Gastrocnemius medialis (tissue), 4 donors: Measurements from ENCODE around the gene TGM2. TPM values are rescaled to one million over a fixed set of nuclear protein-coding genes. Genes with fewer than 3 reads are reported as not detected.

Experiments
- ATAC-seq, 2 donors: fragments of 150-250 bp; one replicate each; pipeline ENCODE4 v1.9.1; 2016
- DNase-seq, 2 donors: peaks; one replicate each; pipeline ENCODE4 v3.0.0-alpha.2; 2019
- H3K27ac ChIP-seq, 4 donors: fragments of 200-600 bp; sonication (generic); 1 replicate in 1 of 4; 2 replicates in 3 of 4; pipeline ENCODE4 v1.5.1; 2016 to 2018; ENCODE audit warnings: mild to moderate bottlenecking in 2 of 4, moderate library complexity in 1 of 4
- H3K27me3 ChIP-seq, 3 donors: fragments of 200-600 bp; sonication (generic) in 2 of 3; 1 replicate in 1 of 3; 2 replicates in 2 of 3; pipeline versions ENCODE4 v1.5.1 to v1.6.0; 2016 to 2019; ENCODE audit warnings: mild to moderate bottlenecking in 1 of 3, moderate library complexity in 1 of 3
- H3K36me3 ChIP-seq, 2 donors: fragments of 200-600 bp; sonication (generic) in 1 of 2; one replicate each; pipeline ENCODE4 v1.5.1; 2017 to 2018
- H3K4me1 ChIP-seq, 2 donors: fragments of 200-600 bp; sonication (generic) in 1 of 2; one replicate each; pipeline ENCODE4 v1.5.1; 2016 to 2017; ENCODE audit warnings: mild to moderate bottlenecking in 2 of 2
- H3K4me3 ChIP-seq, 4 donors: fragments of 200-600 bp; sonication (generic) in 3 of 4; 1 replicate in 1 of 4; 2 replicates in 3 of 4; pipeline ENCODE4 v1.5.1; 2016 to 2019; ENCODE audit warnings: mild to moderate bottlenecking in 2 of 4
- H3K9me3 ChIP-seq, 3 donors: fragments of 200-600 bp; sonication (generic) in 2 of 3; 1 replicate in 1 of 3; 2 replicates in 2 of 3; pipeline ENCODE4 v1.5.1; 2016 to 2019
- POLR2A ChIP-seq, 2 donors: fragments of 450-650 bp; IDR thresholded peaks; one replicate each; pipeline ENCODE4 v1.6.1; 2017; ENCODE audit warnings: antibody characterized with exemption in 2 of 2, mild to moderate bottlenecking in 2 of 2, moderate library complexity in 2 of 2
- in situ Hi-C, 4 donors: fragments of 200-750 bp; cut with MboI; loops; one replicate each; pipeline versions ENCODE4 v1.15.0 to v1.8.0; 2017; ENCODE audit warnings: low sequenced_read_pairs in 4 of 4
- intact Hi-C: fragments of 100-400 bp; cut with DNase I; formaldehyde crosslinking; loops from one replicate; pipeline ENCODE4 v1.15.1; 2023; ENCODE audit warnings: low total_unique reads
- total RNA-seq, 4 donors: library from RNA; depleted of rRNA; stranded (reverse); fragments of >200 nt; gene quantifications; one replicate each; pipeline versions ENCODE4 v1.1.0 to v1.2.3, GENCODE V29; 2016
- TF ChIP-seq, protein P1 (sequence below), 5 experiments: fragments of 450-650 bp in 3 of 5; fragments of 200-600 bp in 2 of 5; sonication (generic) in 2 of 5; IDR thresholded peaks in 4 of 5; conservative IDR thresholded peaks in 1 of 5; 1 replicate in 4 of 5; 2 replicates in 1 of 5; pipeline ENCODE4 v1.5.1; 2016 to 2019; ENCODE audit warnings: antibody characterized with exemption in 5 of 5, mild to moderate bottlenecking in 3 of 5, moderate library complexity in 3 of 5

TGM2 gene
- total RNA-seq, 4 donors from 2014 or later, result 12.8 to 152 (median 58.4) TPM

DNA sequence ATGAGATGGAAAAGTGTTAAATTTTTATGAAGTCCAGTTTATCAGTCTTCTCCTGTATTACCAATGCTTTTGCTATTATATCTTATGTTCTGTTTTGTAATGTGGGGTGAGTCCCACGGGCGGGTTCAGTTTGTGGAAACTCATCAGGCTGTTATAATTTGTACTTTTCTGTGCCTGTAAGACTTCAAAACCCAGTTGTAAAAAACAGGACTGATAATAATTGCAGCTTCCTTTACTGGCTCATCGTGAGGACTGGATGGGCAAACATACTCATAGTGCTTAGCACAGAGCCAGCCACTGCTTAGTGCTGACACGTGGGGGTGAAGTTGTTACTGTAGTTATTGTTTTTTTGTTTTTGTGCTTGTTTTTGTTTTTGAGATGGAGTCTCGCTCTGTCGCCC is 45.6 kb downstream of the TGM2 start:
- intact Hi-C loops (no loop called here), in situ Hi-C loops (no loop called here)
- Histone ChIP-seq H3K36me3 (no peaks in the 10 kb centered on the region), H3K4me1 (peaks cover 5 to 6% of the 10 kb centered on the region in 2 donors), H3K27me3 (no peaks in the 10 kb centered on the region), H3K9me3 (no peaks in the 10 kb centered on the region), H3K27ac (no peak overlapping the region), H3K4me3 (no peak overlapping the region)
- ATAC-seq (no peak), DNase-seq (no peak)
- TF ChIP-seq, protein P1, sequence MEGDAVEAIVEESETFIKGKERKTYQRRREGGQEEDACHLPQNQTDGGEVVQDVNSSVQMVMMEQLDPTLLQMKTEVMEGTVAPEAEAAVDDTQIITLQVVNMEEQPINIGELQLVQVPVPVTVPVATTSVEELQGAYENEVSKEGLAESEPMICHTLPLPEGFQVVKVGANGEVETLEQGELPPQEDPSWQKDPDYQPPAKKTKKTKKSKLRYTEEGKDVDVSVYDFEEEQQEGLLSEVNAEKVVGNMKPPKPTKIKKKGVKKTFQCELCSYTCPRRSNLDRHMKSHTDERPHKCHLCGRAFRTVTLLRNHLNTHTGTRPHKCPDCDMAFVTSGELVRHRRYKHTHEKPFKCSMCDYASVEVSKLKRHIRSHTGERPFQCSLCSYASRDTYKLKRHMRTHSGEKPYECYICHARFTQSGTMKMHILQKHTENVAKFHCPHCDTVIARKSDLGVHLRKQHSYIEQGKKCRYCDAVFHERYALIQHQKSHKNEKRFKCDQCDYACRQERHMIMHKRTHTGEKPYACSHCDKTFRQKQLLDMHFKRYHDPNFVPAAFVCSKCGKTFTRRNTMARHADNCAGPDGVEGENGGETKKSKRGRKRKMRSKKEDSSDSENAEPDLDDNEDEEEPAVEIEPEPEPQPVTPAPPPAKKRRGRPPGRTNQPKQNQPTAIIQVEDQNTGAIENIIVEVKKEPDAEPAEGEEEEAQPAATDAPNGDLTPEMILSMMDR (IDR thresholded peaks at IDR 0.05 in 4 of 5, conservative IDR thresholded peaks at IDR 0.05 in 1 of 5), result no peak
- no peak for TF ChIP-seq POLR2A (IDR thresholded peaks at IDR 0.05)

DNA sequence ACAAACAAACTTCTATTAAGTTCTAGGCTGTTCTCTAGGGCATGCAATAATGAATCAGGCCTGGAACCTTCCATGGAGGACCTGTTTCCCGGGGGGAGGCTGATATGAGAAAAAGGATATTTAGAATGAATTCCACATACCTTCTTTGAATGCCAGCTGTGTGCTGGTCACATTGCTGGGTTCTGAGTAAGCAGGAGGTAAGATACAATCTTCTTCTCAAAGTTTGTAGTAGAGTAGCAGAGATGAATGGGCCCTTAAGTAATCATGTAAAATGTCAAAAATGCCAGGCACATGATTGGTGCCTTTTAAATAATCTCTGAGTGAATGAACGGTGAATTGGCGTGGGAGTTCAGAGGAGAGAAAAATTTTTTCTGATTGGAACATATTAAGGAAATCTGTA is 47.4 kb downstream of the TGM2 start:
- ATAC-seq, result no peak
- in situ Hi-C loops (no loop called here), intact Hi-C loops (no loop called here)
- Histone ChIP-seq H3K4me1 (peaks cover 23 to 24% of the 10 kb centered on the region in 2 donors), H3K27me3 (no peaks in the 10 kb centered on the region), H3K4me3 (no peak overlapping the region), H3K36me3 (no peaks in the 10 kb centered on the region), H3K9me3 (no peaks in the 10 kb centered on the region), H3K27ac (no peak overlapping the region)
- TF ChIP-seq, protein P1 (IDR thresholded peaks at IDR 0.05 in 4 of 5, conservative IDR thresholded peaks at IDR 0.05 in 1 of 5), result no peak
- TF ChIP-seq POLR2A (IDR thresholded peaks at IDR 0.05), result no peak
- no peak for DNase-seq

DNA sequence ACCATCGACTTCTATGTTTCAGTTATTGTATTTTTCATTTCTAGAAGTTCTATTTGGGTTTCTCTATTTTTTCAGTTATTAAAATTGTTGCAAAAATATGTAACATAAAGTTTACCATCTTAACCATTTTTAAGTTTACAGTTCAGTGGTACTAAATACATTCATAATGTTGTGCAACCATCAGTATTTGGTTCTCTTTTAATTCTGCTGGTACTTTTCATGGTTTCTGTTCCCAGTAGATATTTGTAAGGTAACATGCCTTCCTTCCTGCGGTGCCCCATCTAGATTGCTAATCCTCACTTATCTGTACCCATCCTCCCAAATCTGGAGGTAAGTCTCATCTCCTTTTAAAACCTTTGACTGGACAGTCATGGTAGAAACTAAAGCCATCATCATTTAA is 47.9 kb downstream of the TGM2 start:
- ATAC-seq, result no peak
- in situ Hi-C loops, result no loop called here
- Histone ChIP-seq H3K27ac (no peak overlapping the region), H3K4me1 (peaks cover 27 to 28% of the 10 kb centered on the region in 2 donors), H3K4me3 (no peak overlapping the region), H3K9me3 (no peaks in the 10 kb centered on the region), H3K36me3 (no peaks in the 10 kb centered on the region), H3K27me3 (no peaks in the 10 kb centered on the region)
- DNase-seq, result no peak
- intact Hi-C loops, result no loop called here
- TF ChIP-seq POLR2A (IDR thresholded peaks at IDR 0.05), result no peak
- TF ChIP-seq, protein P1 (IDR thresholded peaks at IDR 0.05 in 4 of 5, conservative IDR thresholded peaks at IDR 0.05 in 1 of 5), result no peak

DNA sequence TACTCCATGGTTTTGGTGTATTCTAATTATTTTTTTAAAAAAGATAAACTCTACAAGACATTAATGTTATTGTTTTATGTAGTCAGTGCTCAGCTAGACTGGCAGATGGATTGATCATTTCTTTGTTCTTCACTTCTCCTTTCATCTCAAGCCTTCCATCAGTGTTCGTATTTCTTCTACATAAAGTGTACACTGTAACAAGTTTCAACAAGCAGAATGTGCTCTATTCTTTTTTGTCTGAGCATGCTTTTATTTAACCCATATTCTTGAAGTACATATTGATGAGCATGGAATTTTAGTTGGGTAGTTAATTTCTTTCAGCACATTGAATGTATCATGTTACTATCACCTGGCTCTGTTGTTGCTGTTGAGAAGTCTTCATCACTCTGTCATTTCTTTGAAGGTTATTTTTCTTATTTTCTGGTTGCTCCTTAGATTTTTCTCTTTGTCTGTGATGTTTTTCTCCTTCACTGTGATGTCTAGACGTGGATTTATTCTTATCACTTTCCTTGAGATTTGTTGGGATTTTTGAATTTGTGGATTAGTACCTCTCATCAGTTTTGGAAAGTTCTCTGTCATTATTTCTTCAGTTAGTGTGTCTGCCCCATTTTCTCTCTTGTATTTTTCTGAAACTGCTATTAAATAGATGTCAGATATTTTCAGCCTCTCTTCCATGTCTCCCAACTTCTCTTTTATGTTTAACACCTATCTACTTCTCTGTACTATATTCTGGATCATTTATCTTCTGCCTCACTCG is 48.5 kb downstream of the TGM2 start:
- no peaks in the 10 kb centered on the region for H3K9me3 ChIP-seq
- ATAC-seq (no peak), DNase-seq (no peak)
- intact Hi-C loops, result no loop called here
- no peaks in the 10 kb centered on the region for H3K27me3 ChIP-seq
- TF ChIP-seq POLR2A (IDR thresholded peaks at IDR 0.05), result no peak
- TF ChIP-seq, protein P1 (IDR thresholded peaks at IDR 0.05 in 4 of 5, conservative IDR thresholded peaks at IDR 0.05 in 1 of 5), result no peak
- no peaks in the 10 kb centered on the region for H3K36me3 ChIP-seq
- no peak overlapping the region for H3K27ac ChIP-seq
- in situ Hi-C loops, result no loop called here
- H3K4me3 ChIP-seq, result no peak overlapping the region
- H3K4me1 ChIP-seq, result peaks cover 28 to 34% of the 10 kb centered on the region in 2 donors
